Mammary epithelial cell (primary cell): ENCODE measurements around the gene OR9K2.

Experiments
- CTCF ChIP-seq, 2 donors: IDR thresholded peaks in 1 of 2; conservative IDR thresholded peaks in 1 of 2; 2 replicates each; pipeline ENCODE4 v1.5.1; 2011 to 2012; ENCODE audit warnings: inconsistent platforms in 2 of 2, low read length in 2 of 2, mild to moderate bottlenecking in 2 of 2, control low read depth in 1 of 2, low read depth in 1 of 2; ENCODE audit not compliant: insufficient read depth in 1 of 2; ENCODE audit errors: extremely low read depth in 1 of 2
- EZH2 ChIP-seq: IDR thresholded peaks from 2 replicates; pipeline ENCODE4 v1.6.1; 2012; ENCODE audit warnings: low read length, inconsistent platforms, borderline replicate concordance

- no peak for TF ChIP-seq EZH2
- no peak for TF ChIP-seq CTCF (conservative IDR thresholded peaks at IDR 0.05 in 1 of 2, IDR thresholded peaks at IDR 0.05 in 1 of 2; ENCODE audit: extremely low read depth in 1 of 2, insufficient read depth in 1 of 2, low read depth in 1 of 2, low read length in 2 of 2)
Measured at GRCh38 chr12:55143566-55143870, 17.3 kb downstream of the OR9K2 start.
